WERI-Rb-1 (cell line): Measurements from ENCODE around the gene ADGRG6.

ENCODE experiments used
- DNase-seq: peaks from one replicate; pipeline ENCODE4 v3.0.0-alpha.2; 2020
- H3K27ac ChIP-seq: fragments of 250-450 bp; sonication (Bioruptor Pico); 2 replicates; pipeline ENCODE4 v1.5.1; 2020; ENCODE audit warnings: mild to moderate bottlenecking, moderate library complexity
- H3K27me3 ChIP-seq: fragments of 250-450 bp; sonication (Bioruptor Pico); 2 replicates; pipeline ENCODE4 v1.5.1; 2021; ENCODE audit warnings: mild to moderate bottlenecking, low read depth, moderate library complexity; ENCODE audit not compliant: insufficient read depth, severe bottlenecking
- H3K36me3 ChIP-seq: fragments of 250-450 bp; sonication (Bioruptor Pico); 2 replicates; pipeline ENCODE4 v1.5.1; 2020; ENCODE audit warnings: mild to moderate bottlenecking, moderate library complexity
- H3K4me3 ChIP-seq: 2 replicates; pipeline ENCODE4 v1.5.1; 2011; ENCODE audit warnings: low read depth, mild to moderate bottlenecking, control low read depth, low read length
- H3K9me3 ChIP-seq: fragments of 250-450 bp; sonication (Bioruptor Pico); 2 replicates; pipeline ENCODE4 v1.5.1; 2021; ENCODE audit warnings: mild to moderate bottlenecking, moderate library complexity; ENCODE audit not compliant: severe bottlenecking
- TF ChIP-seq, protein P1 (sequence below): IDR thresholded peaks from 2 replicates; pipeline ENCODE4 v1.5.1; 2011; ENCODE audit warnings: low read depth, mild to moderate bottlenecking, control low read depth, inconsistent platforms, low read length

ADGRG6 gene

DNA sequence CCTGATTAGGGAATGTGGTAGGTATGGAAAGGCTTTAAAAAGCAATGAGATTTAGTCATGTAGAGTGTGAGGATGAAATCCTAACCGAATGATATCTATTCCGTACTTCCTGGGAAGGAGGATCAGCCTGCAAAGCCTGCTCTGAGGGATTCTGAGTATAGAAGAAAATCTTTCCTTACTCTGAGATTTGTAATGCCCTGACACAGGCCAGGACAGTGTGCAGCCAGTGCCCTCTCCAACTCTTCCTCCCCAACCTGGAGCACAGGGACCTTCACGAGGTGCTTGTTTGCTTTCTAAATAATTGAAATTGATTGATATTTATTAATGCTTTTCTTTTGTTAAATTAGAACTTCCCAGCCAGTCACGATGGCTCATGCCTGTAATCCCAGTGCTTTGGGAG lies 131.6 kb downstream of the ADGRG6 start:
- H3K9me3 ChIP-seq: no peaks in the 10 kb centered on the region
- no peaks in the 10 kb centered on the region for H3K36me3 ChIP-seq
- TF ChIP-seq, protein P1, sequence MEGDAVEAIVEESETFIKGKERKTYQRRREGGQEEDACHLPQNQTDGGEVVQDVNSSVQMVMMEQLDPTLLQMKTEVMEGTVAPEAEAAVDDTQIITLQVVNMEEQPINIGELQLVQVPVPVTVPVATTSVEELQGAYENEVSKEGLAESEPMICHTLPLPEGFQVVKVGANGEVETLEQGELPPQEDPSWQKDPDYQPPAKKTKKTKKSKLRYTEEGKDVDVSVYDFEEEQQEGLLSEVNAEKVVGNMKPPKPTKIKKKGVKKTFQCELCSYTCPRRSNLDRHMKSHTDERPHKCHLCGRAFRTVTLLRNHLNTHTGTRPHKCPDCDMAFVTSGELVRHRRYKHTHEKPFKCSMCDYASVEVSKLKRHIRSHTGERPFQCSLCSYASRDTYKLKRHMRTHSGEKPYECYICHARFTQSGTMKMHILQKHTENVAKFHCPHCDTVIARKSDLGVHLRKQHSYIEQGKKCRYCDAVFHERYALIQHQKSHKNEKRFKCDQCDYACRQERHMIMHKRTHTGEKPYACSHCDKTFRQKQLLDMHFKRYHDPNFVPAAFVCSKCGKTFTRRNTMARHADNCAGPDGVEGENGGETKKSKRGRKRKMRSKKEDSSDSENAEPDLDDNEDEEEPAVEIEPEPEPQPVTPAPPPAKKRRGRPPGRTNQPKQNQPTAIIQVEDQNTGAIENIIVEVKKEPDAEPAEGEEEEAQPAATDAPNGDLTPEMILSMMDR: no peak
- H3K4me3 ChIP-seq: no peak overlapping the region
- no peak for DNase-seq
- H3K27ac ChIP-seq: no peak overlapping the region
- no peaks in the 10 kb centered on the region for H3K27me3 ChIP-seq

DNA sequence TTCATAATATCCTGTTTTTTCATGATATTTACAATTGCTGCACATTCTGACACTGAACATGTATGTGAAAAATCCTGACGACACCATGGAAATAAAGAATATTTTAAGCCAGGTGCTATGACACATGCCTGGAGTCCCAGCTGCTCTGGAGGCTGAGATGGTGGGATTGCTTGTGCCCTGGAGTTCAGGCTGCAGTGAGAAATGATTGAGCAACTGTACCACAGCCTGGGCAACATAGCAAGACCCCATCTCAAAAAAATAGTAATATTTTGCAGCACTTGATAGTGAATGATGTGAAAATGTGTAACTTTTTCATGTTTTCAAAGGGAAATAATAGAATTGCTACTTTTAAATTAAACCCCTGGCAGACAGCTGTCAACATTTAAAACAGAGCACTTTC lies 137.1 kb downstream of the ADGRG6 start:
- H3K9me3 ChIP-seq: no peaks in the 10 kb centered on the region
- no peak overlapping the region for H3K4me3 ChIP-seq
- no peak overlapping the region for H3K27ac ChIP-seq
- H3K36me3 ChIP-seq: no peaks in the 10 kb centered on the region
- no peak for DNase-seq
- TF ChIP-seq, protein P1: no peak
- H3K27me3 ChIP-seq: no peaks in the 10 kb centered on the region

DNA sequence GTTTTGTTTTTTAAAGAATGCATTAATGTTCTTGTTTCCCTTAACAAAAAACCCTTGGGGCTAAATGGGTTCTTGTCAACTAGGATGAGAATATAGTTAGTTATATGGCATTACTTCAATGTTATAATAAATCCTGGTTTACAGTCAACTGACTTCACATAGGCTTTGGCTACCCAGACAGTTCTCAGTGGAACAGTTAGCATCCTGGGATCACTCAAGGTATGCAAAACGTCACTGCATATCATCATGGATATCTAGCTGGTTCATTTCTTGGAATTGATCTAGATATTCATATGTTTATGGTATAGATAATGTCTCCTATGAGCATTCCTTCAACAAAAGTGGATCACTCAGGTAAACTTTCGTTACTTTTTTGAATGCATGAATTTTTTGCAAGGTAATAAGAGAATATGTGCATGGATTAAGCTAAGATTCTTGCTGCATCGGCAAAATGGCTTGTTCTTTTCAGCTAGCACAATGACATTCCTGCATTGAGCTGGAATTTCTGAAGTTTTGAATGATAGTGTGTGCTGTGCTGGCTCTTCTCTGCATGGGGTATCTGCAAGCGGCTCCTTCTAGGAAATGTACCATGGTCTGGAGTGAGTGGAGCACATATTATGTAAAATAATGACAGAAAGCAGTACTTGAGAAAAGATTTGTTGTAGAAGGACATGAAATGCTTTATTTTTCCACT lies 138.9 kb downstream of the ADGRG6 start:
- Histone ChIP-seq H3K9me3 (no peaks in the 10 kb centered on the region), H3K27ac (no peak overlapping the region), H3K36me3 (no peaks in the 10 kb centered on the region), H3K4me3 (no peak overlapping the region), H3K27me3 (no peaks in the 10 kb centered on the region)
- DNase-seq: no peak
- TF ChIP-seq, protein P1: no peak

DNA sequence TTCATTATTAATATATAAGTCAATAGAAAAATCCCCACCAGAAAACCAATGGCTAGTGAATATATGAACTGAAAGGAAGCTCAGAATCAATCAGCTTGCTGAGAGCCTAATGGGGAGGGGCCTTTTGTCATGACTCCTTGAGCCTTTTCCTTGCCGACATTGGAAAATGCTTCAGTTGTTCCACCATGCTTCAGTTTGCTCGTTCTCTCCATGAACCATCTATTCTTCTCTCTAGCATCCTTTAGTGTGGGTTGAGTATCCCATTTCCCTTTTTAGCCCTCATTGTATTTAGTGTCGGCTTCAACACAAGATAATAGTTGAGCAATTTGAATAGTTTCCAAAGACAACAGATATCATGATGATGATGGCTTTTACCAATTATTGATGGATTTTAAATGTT lies 139.9 kb downstream of the ADGRG6 start:
- Histone ChIP-seq H3K36me3 (no peaks in the 10 kb centered on the region), H3K27me3 (no peaks in the 10 kb centered on the region), H3K9me3 (no peaks in the 10 kb centered on the region), H3K4me3 (no peak overlapping the region), H3K27ac (no peak overlapping the region)
- TF ChIP-seq, protein P1: no peak
- no peak for DNase-seq

DNA sequence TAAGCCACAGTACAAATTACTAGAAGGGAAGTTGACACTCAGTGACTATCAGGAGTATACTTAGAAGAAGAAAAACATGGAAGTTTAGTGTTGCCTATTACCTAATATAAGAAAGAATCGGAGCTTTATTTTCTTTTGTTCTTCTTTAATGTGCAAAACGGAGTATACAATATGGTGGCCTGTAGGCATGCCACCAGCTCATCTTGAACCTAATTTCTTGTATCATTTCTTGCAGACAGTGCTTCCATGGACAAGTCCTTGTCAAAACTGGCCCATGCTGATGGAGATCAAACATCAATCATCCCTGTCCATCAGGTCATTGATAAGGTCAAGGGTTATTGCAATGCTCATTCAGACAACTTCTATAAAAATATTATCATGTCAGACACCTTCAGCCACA lies 141.3 kb downstream of the ADGRG6 start:
- Histone ChIP-seq H3K27me3 (no peaks in the 10 kb centered on the region), H3K36me3 (no peaks in the 10 kb centered on the region), H3K4me3 (no peak overlapping the region), H3K27ac (no peak overlapping the region), H3K9me3 (no peaks in the 10 kb centered on the region)
- no peak for DNase-seq
- TF ChIP-seq, protein P1: no peak

DNA sequence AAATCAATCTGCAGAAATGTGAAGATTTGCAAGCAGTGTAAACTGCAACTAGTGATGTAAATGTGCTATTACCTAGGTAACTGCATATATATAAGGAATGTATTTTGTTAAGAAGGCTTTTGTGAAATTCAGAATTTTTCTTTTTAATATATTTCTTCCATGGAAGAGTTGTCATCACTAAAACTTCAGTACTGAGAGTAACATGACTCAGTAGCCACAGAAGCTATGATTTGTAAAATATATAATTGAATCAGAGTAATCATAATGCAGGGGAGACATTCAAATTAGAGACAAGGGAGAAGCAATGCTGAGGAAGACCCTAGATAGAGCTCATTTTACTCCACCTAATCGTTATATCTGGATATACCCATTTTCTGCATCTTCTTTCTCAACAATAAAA lies 141.7 kb downstream of the ADGRG6 start:
- H3K27me3 ChIP-seq: no peaks in the 10 kb centered on the region
- no peak overlapping the region for H3K4me3 ChIP-seq
- H3K36me3 ChIP-seq: no peaks in the 10 kb centered on the region
- H3K9me3 ChIP-seq: no peaks in the 10 kb centered on the region
- TF ChIP-seq, protein P1: no peak
- no peak for DNase-seq
- no peak overlapping the region for H3K27ac ChIP-seq
